ENCODE results near the gene FZD4.
"Not testable (repeated sequence)": the region's sequence is repeated elsewhere in the genome, so short reads cannot be mapped to it uniquely, and the experiment has no call there.

Gene FZD4

GRCh38 chr11:86977441-86978050 lies 22.4 kb upstream of the FZD4 start:
- DNase-seq (ENCODE audit: low read depth, low spot score), result no peak

- no peak for DNase-seq (ENCODE audit: low read depth, low spot score)
Observed at GRCh38 chr11:86972734-86973133, 17.5 kb upstream of the FZD4 start.

- DNase-seq (ENCODE audit: low read depth, low spot score), result no peak
Observed at GRCh38 chr11:86969258-86969657, 14.1 kb upstream of the FZD4 start.

GRCh38 chr11:86967601-86968000 lies 12.4 kb upstream of the FZD4 start:
- peak; percentile 78 for DNase-seq (ENCODE audit: low read depth, low spot score)

- peak; percentile 9 for DNase-seq (ENCODE audit: low read depth, low spot score)
Observed at GRCh38 chr11:86957976-86958646, 2.9 kb upstream of the FZD4 start.

GRCh38 chr11:86956905-86957195 lies 1.7 kb upstream of the FZD4 start:
- no peak for DNase-seq (ENCODE audit: low read depth, low spot score)

GRCh38 chr11:86955111-86955360 lies 159 bp downstream of the FZD4 start:
- DNase-seq (ENCODE audit: low read depth, low spot score), result no peak

GRCh38 chr11:86954269-86955110 lies 705 bp downstream of the FZD4 start:
- peak; percentile 71 for DNase-seq (ENCODE audit: low read depth, low spot score)

GRCh38 chr11:86952221-86952875 lies 2.8 kb downstream of the FZD4 start:
- DNase-seq (ENCODE audit: low read depth, low spot score), result no peak

- DNase-seq (ENCODE audit: low read depth, low spot score), result no peak
Observed at GRCh38 chr11:86951706-86952105, 3.5 kb downstream of the FZD4 start.

GRCh38 chr11:86950661-86950995 lies 4.6 kb downstream of the FZD4 start:
- no peak for DNase-seq (ENCODE audit: low read depth, low spot score)

GRCh38 chr11:86949995-86950660 lies 5.1 kb downstream of the FZD4 start:
- no peak for DNase-seq (ENCODE audit: low read depth, low spot score)

GRCh38 chr11:86948733-86949132 lies 6.5 kb downstream of the FZD4 start:
- DNase-seq (ENCODE audit: low read depth, low spot score), result no peak

- DNase-seq (ENCODE audit: low read depth, low spot score), result no peak
Observed at GRCh38 chr11:86947541-86947940, 7.7 kb downstream of the FZD4 start.

GRCh38 chr11:86943505-86943904 lies 11.7 kb downstream of the FZD4 start:
- not testable (repeated sequence) for DNase-seq (ENCODE audit: low read depth, low spot score)

- DNase-seq (ENCODE audit: low read depth, low spot score), result no peak
Observed at GRCh38 chr11:86941871-86942599, 13.2 kb downstream of the FZD4 start.

- DNase-seq (ENCODE audit: low read depth, low spot score), result no peak
Observed at GRCh38 chr11:86941077-86941870, 13.9 kb downstream of the FZD4 start.

- peak; percentile 36 for DNase-seq (ENCODE audit: low read depth, low spot score)
Observed at GRCh38 chr11:86940122-86940777, 14.9 kb downstream of the FZD4 start.

- DNase-seq (ENCODE audit: low read depth, low spot score), result peak; percentile 43
Observed at GRCh38 chr11:86938900-86939880, 16.0 kb downstream of the FZD4 start.

Data from ELF-1 (cell line).